Lower leg skin (tissue), 3 donors: ENCODE measurements around the gene CD33.

Source experiments
- CTCF ChIP-seq, 3 donors: fragments of 450-650 bp; IDR thresholded peaks; one replicate each; pipeline ENCODE4 v1.5.1; 2016; ENCODE audit warnings: antibody characterized with exemption in 3 of 3, mild to moderate bottlenecking in 3 of 3, moderate library complexity in 2 of 3
- POLR2A ChIP-seq, 2 donors: fragments of 450-650 bp; IDR thresholded peaks; one replicate each; pipeline ENCODE4 v1.6.1; 2016 to 2017; ENCODE audit warnings: antibody characterized with exemption in 2 of 2, mild to moderate bottlenecking in 1 of 2, moderate library complexity in 1 of 2

- TF ChIP-seq POLR2A (IDR thresholded peaks at IDR 0.05) (no peak), CTCF (IDR thresholded peaks at IDR 0.05) (no peak)
Observed at GRCh38 chr19:51285682-51286081, 60.8 kb downstream of the CD33 start.
